Epithelial cell of esophagus (primary cell): ENCODE results near the gene CAPZA1.

Source experiments
- DNase-seq: peaks from one replicate; pipeline ENCODE4 v3.0.0; 2010; ENCODE audit warnings: low read depth
- H3K4me3 ChIP-seq: 2 replicates; pipeline ENCODE4 v1.5.1; 2011; ENCODE audit warnings: mild to moderate bottlenecking, low read length, control low read depth
- CTCF ChIP-seq: IDR thresholded peaks from 2 replicates; pipeline ENCODE4 v1.5.1; 2011; ENCODE audit warnings: low read depth, mild to moderate bottlenecking, low read length, control low read depth, inconsistent platforms; ENCODE audit not compliant: insufficient read depth; ENCODE audit errors: missing control alignments

The CAPZA1 gene

GRCh38 chr1:112687361-112687760, 67.7 kb downstream of the CAPZA1 start:
- H3K4me3 ChIP-seq: no peak overlapping the region
- peak; percentile 100 for DNase-seq
- no peak for TF ChIP-seq CTCF

- no peak for DNase-seq
- H3K4me3 ChIP-seq: no peak overlapping the region
- no peak for TF ChIP-seq CTCF
These were observed 68.3 kb downstream of the CAPZA1 start for GRCh38 chr1:112687785-112688496.

- DNase-seq: no peak
- no peak for TF ChIP-seq CTCF
- H3K4me3 ChIP-seq: no peak overlapping the region
These were observed 69.2 kb downstream of the CAPZA1 start for GRCh38 chr1:112688781-112689193.

- DNase-seq: no peak
- TF ChIP-seq CTCF: no peak
- H3K4me3 ChIP-seq: no peak overlapping the region
These were observed 69.7 kb downstream of the CAPZA1 start for GRCh38 chr1:112689196-112689841.

- TF ChIP-seq CTCF: no peak
- DNase-seq: no peak
- no peak overlapping the region for H3K4me3 ChIP-seq
These were observed 70.2 kb downstream of the CAPZA1 start for GRCh38 chr1:112689842-112690237.

- DNase-seq: no peak
- no peak overlapping the region for H3K4me3 ChIP-seq
- TF ChIP-seq CTCF: no peak
These were observed 73.0 kb downstream of the CAPZA1 start for GRCh38 chr1:112692681-112693080.

- H3K4me3 ChIP-seq: no peak overlapping the region
- TF ChIP-seq CTCF: no peak
- no peak for DNase-seq
These were observed 74.2 kb downstream of the CAPZA1 start for GRCh38 chr1:112693821-112694220.
